GM19463 (cell line): ENCODE measurements around the gene CASP7.
"Not testable (repeated sequence)": the region's sequence is repeated elsewhere in the genome, so short reads cannot be mapped to it uniquely, and the experiment has no call there.

Source experiments
- ATAC-seq: cut with Tn5 transposase; IDR thresholded peaks from one replicate; pipeline ENCODE4 v1.9.1; 2021; ENCODE audit warnings: mild to moderate bottlenecking, moderate library complexity; ENCODE audit not compliant: unreplicated experiment

CASP7 gene

DNA sequence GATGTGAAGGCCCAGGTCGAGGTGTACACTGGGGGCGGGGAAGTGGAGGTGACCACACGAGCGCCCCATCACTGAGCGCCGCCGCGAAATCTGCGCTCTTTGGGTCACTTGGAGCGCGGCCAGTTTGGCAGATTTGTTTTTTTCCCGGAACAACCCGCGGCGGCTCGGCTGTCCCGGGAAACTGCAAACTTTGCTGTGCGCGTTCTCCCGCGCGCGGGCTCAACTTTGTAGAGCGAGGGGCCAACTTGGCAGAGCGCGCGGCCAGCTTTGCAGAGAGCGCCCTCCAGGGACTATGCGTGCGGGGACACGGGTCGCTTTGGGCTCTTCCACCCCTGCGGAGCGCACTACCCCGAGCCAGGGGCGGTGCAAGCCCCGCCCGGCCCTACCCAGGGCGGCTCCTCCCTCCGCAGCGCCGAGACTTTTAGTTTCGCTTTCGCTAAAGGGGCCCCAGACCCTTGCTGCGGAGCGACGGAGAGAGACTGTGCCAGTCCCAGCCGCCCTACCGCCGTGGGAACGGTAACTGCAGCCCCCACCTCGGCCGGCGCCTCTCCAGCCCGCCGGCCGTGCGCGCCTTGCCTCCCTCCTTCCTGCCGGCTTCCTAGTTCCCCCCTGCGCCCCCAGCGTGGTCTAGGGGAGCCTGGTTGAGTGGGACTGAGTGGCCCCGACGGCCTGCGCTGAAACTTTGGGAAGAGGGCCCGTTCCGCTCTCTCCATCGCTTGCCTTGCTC, at the start of gene CASP7:
CASP7 (plus strand) TSS at position 450 of the 727 bp plus-strand sequence. CDS start 17,582 bp downstream, outside the sequence.
- ATAC-seq = peak; percentile 61

DNA sequence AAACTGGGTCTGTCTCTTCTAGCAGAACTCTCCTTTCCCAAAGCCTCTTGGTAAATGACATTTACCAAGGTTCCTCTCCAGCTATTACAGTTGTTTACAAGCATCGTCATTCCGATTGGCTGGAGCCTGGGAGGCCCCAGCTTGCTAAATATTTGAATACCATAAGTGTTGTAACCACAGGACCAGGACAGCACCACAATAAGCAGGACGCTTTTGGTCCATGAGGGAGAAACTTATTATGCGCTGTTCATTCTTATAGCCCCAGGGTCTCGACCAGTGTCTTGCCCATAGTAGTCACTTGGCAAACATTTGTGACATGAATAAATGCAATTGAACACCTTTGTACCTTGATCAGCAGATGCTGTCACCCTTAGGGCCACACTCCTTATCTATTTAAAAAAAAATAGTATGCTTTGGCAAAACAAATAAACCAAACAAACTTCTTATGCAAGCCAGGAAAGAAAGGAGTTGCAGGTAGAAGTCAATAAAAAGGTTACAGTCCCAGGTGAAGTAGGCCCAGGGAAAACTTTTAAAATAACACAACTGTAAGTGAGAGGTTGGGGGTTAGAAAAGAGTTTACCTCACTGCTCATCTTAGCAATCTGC, 48.7 kb upstream of the CASP7 start:
- no peak for ATAC-seq

DNA sequence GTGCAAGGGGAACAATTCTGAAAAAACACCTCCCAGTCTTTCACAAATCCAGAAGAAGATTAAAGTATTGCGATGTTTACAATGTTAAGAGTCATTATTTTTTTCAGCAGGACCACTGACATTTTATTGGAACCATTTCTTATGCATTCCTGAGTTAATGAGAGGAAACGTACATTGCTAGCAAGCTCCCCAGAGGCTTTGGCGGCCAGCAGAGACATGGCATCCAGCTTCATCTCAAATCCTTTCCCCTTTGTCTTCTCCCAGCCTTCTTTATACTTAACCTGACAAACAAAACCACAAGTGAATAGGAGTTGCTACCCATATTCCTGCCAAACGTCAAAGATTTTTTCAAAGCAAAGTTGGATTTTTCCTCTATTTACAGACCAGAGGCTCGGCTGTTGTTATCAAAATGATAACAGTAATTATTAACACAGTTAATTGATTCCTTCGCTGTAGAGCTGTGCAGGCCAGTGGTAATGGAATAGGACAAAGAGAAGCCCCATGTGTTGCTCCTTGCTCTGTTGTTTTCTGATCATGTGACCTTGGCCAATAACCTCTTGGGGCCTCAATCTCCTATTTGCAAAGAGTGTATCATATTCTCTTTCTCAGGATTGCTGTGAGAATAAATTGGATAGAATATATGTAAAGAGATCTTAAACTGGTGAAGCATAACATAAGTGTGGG, 47.9 kb upstream of the CASP7 start:
- no peak for ATAC-seq

DNA sequence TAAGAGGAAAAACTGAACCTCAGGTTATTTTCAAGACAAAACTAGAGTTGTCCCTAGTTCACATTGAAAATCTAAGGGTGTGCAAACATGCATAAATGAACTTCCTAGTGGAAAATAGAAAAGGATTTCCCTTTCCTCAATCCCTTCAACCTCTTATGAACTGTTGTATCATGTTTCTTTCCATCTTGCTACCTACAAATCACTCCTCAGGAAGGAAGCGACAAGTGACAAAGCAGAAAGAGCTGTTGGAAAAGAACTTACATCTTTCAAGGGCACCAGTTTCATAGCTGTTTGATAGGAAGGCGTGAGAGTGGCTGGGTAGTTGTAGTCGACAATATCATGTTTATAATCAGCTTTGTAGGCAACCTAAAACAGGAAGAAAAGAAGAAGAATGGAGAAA, 39.7 kb upstream of the CASP7 start:
- no peak for ATAC-seq

DNA sequence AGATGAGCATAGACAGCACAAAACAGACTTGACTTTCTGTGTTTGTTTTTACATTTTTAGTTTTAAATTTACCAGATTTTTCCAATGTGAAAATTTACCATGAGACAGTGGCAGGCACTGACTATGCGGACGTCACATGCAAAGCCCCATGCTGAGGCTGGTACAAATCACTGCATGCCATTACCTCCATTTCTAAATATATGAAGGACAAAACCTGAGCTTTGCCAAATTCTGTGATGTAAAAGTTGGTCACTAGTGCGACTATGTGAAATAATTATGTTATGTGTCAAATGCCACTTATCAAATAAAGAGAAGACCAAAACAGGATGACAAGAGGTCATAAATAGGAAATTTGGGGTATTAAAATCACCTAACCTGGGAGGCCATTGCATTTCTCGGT, 38.0 kb upstream of the CASP7 start:
- no peak for ATAC-seq

DNA sequence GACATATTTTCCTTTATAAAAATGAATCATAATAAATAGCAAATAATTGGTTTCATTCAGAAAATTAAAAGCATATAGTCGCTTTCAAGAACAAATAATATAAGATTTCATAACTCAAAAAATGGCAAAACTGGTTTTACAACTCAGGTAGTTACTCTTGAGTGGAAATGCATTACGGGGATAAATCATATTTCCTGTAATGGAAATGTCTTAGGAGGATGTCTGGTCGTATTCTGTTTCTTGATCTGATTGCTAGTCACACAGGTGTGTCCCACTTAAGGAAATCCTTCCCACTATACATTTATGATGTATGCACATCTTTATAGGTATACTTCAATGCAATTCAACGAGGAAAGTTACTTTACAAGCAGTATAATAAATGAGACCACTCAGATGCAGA, 36.5 kb upstream of the CASP7 start:
- ATAC-seq = no peak

DNA sequence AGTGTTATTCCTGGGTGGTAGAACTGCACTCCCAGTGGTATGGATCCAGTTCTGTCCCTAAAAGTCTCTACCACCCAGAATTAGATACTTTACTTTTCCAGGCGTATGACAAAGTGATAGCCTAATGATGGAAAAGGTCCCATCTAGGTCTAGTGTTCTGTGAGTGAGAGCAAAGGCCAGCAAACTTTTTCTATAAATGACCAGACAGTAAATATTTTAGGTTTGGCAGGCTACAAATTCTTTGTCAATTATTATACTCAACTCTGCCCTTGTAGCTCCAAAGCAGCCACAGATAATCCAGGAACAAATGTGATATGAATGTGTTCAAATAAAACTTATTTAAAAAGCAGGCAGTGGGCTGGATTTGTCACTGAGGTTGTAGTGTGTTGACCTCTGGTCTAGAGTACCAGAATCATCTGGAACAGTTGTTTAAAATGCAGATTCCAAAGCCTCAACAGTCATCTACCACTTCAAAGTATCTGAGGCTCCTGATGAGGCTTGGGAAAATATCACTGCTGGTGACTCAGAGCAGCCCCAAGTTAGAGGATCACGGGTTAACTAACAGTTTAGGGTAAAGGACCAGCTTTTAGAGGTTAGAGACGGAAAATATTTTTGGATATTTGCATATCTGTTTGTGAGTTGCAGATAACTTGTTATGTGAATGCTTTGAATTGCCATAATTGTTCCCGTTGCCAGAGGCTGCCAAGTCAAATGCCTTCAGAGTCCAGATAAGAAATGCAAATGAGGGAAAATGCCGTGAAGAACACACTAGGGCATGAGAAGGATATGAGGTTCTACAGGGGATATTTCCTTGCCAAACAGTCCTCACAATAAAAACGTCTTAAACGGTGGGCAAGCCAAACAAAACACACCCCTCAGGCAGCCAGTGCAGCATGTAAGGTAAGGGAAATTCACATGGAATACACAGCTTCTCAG, 35.3 kb upstream of the CASP7 start:
- no peak for ATAC-seq

DNA sequence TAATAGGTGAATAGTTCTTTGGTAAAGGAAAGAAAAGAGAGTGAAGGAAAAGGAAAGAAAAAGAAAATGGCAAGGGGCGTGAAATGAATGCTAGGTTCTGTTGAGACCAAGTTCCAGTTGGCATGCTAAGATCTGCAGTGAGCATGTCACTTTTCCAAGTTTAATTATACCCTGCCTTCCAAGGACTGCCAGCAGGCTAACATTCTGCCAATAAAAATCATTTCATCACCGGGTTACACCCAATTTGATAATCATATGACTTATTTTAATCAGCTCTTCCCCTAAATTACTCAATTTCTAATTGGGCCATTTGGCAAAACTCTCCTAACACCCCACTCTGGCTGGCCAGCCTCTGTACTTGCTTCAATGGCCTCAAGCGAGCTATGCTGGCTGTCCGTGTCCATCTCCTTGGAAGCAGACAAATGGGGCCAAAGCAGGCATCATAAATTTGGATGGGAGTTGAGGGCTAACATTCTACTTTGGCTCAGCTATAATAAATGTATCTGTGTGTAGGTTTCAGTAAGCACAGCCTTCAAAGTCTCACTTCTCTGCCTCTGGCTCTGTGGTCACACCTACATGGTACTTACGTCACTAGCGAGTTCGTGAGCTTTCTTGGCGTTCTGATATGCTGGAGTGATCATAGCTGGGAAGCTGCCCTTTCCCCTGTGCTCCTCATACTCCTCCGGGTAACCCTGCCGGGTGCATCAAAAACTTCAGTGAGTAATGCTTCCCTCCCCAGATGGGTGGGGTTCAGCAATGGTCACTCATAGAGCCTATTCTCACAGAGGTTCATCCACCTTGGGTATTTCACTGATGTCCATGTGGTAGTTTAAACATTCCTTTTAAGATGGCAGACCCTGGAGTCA, 33.1 kb upstream of the CASP7 start:
- no peak for ATAC-seq

DNA sequence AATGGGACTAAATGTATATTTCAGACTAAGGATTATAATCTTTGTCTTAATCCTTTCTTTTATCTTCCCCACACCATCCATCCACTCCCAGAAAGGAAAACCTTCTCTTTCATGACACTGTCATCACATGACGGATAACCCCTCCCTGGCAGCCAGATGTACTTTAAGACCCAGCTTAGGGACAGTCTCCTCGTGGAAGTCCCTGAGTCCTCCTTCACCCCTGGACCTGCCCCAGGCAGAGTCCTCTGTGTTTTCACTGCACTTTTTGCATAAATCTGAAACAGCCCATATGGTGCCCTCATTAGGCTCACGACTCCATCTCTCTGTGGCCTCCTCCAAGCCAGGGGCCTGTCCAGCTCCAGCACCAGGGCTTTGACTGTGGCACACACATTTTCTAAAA, 31.9 kb upstream of the CASP7 start:
- no peak for ATAC-seq

DNA sequence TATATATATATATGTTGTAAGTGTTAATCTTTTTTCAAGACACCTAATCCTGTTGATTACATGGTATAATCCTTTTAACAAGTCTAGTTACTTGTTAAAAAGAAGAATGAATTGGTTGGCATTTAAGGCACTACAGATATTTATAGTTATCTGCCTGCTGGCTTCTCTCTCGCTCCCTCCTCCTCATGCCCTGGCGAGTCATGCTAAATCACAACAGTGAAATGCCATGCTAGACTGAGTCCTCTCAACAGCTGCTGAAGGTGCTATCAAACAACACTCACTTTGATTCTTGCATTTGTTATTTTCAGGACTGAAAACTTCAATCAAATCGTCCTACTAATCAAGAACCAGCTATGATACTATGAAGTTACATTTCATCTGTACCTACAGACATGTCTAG, 31.2 kb upstream of the CASP7 start:
- ATAC-seq = no peak

DNA sequence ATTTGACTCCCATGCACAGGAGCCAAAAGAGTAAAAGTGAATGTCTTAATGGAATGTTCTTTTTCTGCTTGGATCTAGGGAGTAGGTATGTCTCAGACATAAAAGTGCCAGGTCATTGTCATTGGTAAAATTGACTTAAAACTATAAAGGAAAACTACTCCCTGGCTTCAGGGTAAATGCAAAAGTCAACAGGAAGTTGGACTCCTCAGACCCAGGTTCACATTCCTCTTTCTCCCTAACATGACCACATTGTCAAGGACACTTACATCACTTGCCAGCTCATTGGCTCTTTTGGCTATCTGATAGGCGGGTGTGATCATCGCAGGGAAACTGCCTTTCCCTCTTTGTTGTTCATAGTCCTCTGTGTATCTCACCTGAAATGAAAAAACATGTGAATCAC, 29.5 kb upstream of the CASP7 start:
- no peak for ATAC-seq

DNA sequence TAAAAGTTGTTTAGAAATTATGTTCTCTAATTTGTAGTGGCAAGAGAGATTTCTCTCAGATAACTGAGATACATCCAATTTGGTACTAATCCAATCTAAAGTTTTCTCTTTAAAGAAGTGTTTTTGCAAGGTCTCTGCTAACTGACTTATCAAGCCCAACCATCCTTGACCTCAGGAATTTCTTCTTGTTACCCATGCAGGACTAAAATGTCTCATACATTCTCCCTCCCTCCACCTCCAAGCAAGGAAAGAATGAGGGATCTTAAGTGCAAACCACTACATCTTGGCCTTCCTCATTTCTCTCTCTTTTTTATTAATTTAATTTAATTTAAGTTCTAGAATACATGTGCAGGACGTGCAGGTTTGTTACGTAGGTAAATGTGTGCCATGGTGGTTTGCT, 28.7 kb upstream of the CASP7 start:
- ATAC-seq = no peak

DNA sequence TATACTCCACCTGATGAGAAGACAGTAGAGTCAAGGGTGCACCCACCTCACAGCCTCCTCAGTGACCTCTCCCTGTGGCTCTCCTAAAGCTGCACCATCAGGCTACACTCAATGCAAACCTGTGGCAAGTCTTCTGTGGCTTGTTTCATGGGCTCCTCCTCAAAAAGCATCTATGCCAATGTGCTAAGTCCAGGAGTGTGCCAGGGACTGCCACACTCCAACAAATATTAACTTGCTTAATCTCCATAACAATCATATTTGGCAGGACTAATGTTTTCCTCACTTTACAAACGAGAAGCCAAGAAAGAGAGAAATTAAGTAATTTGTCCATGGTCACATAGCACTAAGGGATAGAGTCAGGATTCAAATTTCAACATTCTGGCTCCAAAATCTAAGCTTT, 27.8 kb upstream of the CASP7 start:
- ATAC-seq = no peak

DNA sequence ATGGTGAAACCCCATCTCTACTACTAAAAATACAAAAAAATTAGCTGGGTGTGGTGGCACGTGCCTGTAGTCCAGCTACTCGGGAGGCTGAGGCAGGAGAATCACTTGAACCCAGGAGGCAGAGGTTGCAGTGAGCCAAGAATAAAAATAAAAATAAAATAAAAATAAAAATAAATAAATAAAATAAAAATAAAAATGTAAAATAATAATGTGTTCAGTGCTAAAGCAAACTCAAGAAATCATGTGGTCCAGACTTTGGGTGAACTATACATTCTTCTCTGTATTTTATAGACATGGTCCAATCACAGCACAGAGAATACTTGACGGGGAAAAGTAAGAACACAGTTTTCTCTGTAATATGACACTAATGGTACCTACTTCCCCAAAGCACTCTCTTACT, 27.3 kb upstream of the CASP7 start:
- not testable (repeated sequence) for ATAC-seq

DNA sequence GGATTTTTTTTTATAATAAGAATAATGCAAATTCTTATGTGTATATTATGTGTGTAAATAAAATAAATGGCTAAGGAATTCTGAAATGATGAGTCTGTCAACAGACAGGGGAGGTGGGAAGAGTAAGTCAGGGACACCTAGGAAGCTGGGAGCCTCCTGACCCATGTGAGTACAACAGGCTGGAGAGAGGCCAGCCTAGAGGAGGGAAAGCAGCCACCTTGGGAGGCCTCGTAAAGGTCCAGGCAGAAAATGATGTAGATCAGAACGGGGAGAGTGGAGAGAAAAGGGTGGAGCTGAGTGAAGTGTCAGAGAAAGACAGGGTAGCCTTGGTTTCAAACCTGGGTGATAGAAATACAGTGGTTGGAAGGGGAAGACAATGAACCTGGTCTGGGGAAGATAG, 22.8 kb upstream of the CASP7 start:
- no peak for ATAC-seq

DNA sequence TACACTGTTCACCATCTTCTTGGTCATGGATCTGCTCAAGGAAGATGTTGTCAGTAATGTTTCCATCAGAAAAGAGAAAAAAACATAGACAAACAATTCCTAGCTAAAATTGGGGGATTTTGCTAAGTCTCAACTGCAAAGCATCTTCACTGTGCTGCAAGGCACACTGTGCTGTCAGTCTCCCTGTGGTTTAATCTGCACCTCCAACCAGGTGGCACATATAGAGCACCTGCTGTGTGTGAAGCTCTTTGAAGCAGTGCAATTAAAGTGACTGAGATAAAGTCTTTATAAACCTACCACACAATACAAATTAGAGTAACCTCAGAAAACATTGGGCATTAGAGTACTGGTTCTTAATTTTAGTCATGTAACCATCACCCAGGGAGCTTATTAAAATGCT, 22.2 kb upstream of the CASP7 start:
- ATAC-seq = no peak

DNA sequence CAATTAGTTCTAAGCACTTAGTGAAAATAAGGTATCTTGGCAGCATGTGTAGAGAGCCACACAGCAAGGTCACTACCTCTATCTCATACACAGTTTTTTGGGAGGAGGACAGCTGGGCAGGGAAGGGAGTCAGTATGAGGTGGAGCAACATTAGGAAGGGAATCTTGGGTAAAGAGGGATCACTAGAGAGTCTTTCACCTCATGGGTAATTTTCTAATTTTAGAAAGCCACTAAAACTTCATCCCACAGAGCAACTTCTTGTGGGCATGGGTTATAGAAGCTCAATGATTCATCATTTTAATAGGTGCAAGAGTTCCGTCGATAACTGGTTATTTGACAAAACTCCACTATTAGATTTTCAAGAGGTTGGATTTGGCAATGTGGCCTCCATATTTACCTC, 18.4 kb upstream of the CASP7 start:
- no peak for ATAC-seq

DNA sequence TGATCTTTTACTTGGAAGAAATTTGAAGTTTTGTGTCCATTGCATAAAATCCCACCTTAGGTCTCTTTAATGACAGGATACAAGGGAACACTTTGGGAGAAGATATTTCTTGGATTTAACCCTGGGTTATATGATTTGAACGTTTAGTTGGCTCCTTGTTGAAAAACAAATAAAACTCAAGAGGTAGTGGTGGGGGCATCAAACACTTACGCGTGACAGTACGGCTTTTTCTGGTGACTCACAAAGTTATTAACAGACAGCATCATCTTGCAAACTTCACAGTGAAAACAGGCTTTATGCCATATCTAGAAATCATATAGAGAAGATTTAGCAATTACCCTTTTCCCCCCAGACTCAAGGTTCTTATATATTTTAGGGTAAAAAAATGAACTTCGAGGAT, 16.6 kb upstream of the CASP7 start:
- ATAC-seq = no peak

DNA sequence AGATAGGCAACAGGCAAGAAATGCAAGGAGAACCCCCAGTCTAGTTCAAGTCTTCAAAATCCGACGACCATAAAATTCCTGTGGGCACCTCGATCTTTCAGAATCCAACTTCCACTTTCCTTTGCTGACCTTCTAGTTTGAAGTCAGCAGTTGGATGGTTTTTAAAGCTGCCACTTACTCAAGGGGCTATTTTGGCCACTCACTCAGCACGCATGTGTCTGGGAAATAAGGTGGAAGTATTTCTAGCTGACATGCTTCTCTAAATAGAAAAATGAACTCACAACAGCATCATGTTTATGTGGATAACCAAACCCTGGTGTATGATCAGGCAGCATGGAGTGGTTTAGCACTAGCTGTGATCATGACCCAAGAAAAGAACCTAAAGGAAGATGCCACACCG, 15.8 kb upstream of the CASP7 start, which contains the start of gene NRAP:
NRAP (minus strand) TSS at position 134 of the 400 bp plus-strand sequence. CDS start 159 bp downstream, outside the sequence.
- ATAC-seq = no peak

DNA sequence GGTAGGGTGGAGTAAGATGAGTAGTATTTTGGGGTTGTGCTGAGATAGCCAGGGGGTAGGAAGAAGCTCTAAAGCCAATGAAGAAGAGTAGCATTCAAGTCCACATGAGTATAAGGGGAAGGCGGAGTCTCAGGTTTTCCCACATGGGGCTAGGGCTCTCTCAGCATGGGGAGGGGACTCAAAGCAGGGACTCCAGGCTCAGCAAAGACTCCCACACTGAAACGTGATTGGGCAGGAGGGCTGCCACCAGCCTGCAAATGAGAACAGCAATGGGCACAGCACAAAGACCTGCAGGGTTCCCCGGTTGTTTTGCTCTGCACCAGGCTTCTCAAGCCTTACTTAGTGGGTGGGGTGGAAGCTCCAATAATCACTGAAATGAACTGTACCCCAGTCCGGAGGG, 14.4 kb upstream of the CASP7 start:
- no peak for ATAC-seq
